GM21367 (cell line): ENCODE results near the gene CHCHD4.

Source experiments
- ATAC-seq: cut with Tn5 transposase; IDR thresholded peaks from one replicate; pipeline ENCODE4 v1.9.1; 2021; ENCODE audit not compliant: unreplicated experiment

Gene CHCHD4

DNA sequence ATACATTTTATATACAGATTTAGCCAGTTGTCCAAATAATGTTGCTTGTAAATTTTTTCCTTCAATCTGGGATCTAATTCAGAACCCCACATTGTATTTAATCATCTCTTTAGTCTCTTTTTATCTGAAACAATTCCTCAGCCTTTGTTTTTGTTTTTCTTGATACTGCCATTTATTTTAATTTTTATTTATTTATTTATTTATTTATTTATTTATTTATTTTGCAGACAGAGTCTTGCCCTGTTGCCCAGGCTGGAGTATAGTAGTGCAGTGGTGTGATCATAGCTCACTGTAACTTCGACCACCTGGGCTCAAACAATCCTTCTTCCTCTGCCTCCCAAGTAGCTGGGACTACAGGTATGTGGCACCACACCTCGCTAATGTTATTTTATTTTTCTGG is 61.5 kb downstream of the CHCHD4 start:
- ATAC-seq, result no peak
